Skeletal muscle tissue (tissue), 4 donors: Measurements from ENCODE around the gene CUL4A. TPM values are rescaled to one million over a fixed set of nuclear protein-coding genes. Genes with fewer than 3 reads are reported as not detected.
"Not testable (repeated sequence)": the region's sequence is repeated elsewhere in the genome, so short reads cannot be mapped to it uniquely, and the experiment has no call there.

ENCODE experiments used
- H3K27ac ChIP-seq: one replicate; pipeline ENCODE4 v1.7.0; 2013; ENCODE audit warnings: mild to moderate bottlenecking, low read depth, low read length, inconsistent platforms
- H3K27me3 ChIP-seq, 3 donors: one replicate each; pipeline ENCODE4 v1.7.0; 2013; ENCODE audit warnings: low read length in 3 of 3; ENCODE audit not compliant: control insufficient read depth in 3 of 3, insufficient read depth in 3 of 3
- H3K36me3 ChIP-seq, 3 donors: one replicate each; pipeline ENCODE4 v1.7.0; 2013; ENCODE audit warnings: low read length in 3 of 3; ENCODE audit not compliant: control insufficient read depth in 3 of 3, insufficient read depth in 3 of 3
- H3K4me1 ChIP-seq, 3 donors: one replicate each; pipeline ENCODE4 v1.7.0; 2013; ENCODE audit warnings: low read length in 3 of 3, mild to moderate bottlenecking in 3 of 3; ENCODE audit not compliant: control insufficient read depth in 3 of 3, insufficient read depth in 3 of 3
- H3K4me3 ChIP-seq, 3 donors: one replicate each; pipeline ENCODE4 v1.7.0; 2013; ENCODE audit warnings: low read length in 3 of 3
- H3K9ac ChIP-seq, 3 donors: one replicate each; pipeline ENCODE4 v1.7.0; 2013; ENCODE audit warnings: low read length in 3 of 3, mild to moderate bottlenecking in 3 of 3, moderate library complexity in 2 of 3, low read depth in 1 of 3
- H3K9me3 ChIP-seq, 3 donors: one replicate each; pipeline ENCODE4 v1.7.0; 2013; ENCODE audit warnings: low read length in 3 of 3; ENCODE audit not compliant: control insufficient read depth in 3 of 3
- total RNA-seq: library from RNA; depleted of rRNA; stranded (reverse); fragments of >200 nt; gene quantifications from one replicate; pipeline ENCODE4 v1.2.3, GENCODE V29; 2014
- donor health status: Osteomylitis.

Gene CUL4A
- total RNA-seq, 1 donor from 2014 or later, result 67.3 TPM

- no peaks in the 10 kb centered on the region for H3K9me3 ChIP-seq
- H3K4me3 ChIP-seq, result no peak overlapping the region
- H3K27me3 ChIP-seq, result no peaks in the 10 kb centered on the region
- peaks cover 60 to 84% (median 84%) of the 10 kb centered on the region in 3 donors for H3K36me3 ChIP-seq
- H3K9ac ChIP-seq, result no peak overlapping the region
- H3K4me1 ChIP-seq, result no peaks in the 10 kb centered on the region
- H3K27ac ChIP-seq, result no peak overlapping the region
Measured at GRCh38 chr13:113252516-113253095, 43.2 kb downstream of the CUL4A start.

GRCh38 chr13:113257908-113258307 lies 48.5 kb downstream of the CUL4A start:
- not testable (repeated sequence) for H3K27me3 ChIP-seq, H3K9ac ChIP-seq, H3K4me1 ChIP-seq, H3K4me3 ChIP-seq, H3K27ac ChIP-seq, H3K9me3 ChIP-seq
- H3K36me3 ChIP-seq, result peaks cover 57 to 75% (median 66%) of the 10 kb centered on the region in 3 donors

GRCh38 chr13:113258321-113259054 lies 49.1 kb downstream of the CUL4A start:
- Histone ChIP-seq H3K4me3 (no peak overlapping the region), H3K27ac (no peak overlapping the region), H3K9me3 (no peaks in the 10 kb centered on the region), H3K27me3 (no peaks in the 10 kb centered on the region), H3K4me1 (no peaks in the 10 kb centered on the region), H3K36me3 (peaks cover 56 to 73% (median 65%) of the 10 kb centered on the region in 3 donors), H3K9ac (no peak overlapping the region)

- Histone ChIP-seq H3K27me3 (no peaks in the 10 kb centered on the region), H3K36me3 (peaks cover 45 to 67% (median 52%) of the 10 kb centered on the region in 3 donors), H3K27ac (no peak overlapping the region), H3K4me1 (no peaks in the 10 kb centered on the region), H3K9me3 (no peaks in the 10 kb centered on the region), H3K9ac (no peak overlapping the region), H3K4me3 (no peak overlapping the region)
Measured at GRCh38 chr13:113260996-113261395, 51.6 kb downstream of the CUL4A start.

GRCh38 chr13:113263016-113263415 lies 53.6 kb downstream of the CUL4A start:
- not testable (repeated sequence) for H3K27me3 ChIP-seq, H3K27ac ChIP-seq, H3K4me1 ChIP-seq, H3K9me3 ChIP-seq, H3K4me3 ChIP-seq, H3K9ac ChIP-seq
- H3K36me3 ChIP-seq, result peaks cover 35 to 54% (median 39%) of the 10 kb centered on the region in 3 donors

- Histone ChIP-seq H3K9ac (no peak overlapping the region), H3K4me1 (no peaks in the 10 kb centered on the region), H3K4me3 (no peak overlapping the region), H3K36me3 (peaks cover 10 to 20% (median 15%) of the 10 kb centered on the region in 3 donors), H3K27me3 (no peaks in the 10 kb centered on the region), H3K9me3 (no peaks in the 10 kb centered on the region), H3K27ac (no peak overlapping the region)
Measured at GRCh38 chr13:113267642-113268405, 58.4 kb downstream of the CUL4A start.

GRCh38 chr13:113272031-113272430 lies 62.6 kb downstream of the CUL4A start:
- Histone ChIP-seq H3K4me1 (peaks cover 0 to 4% (median 2%) of the 10 kb centered on the region in 3 donors), H3K9ac (peak overlapping the region in 1 of 3 donors; percentile 1), H3K27me3 (no peaks in the 10 kb centered on the region), H3K4me3 (no peak overlapping the region), H3K27ac (no peak overlapping the region), H3K36me3 (no peaks in the 10 kb centered on the region), H3K9me3 (no peaks in the 10 kb centered on the region)

- Histone ChIP-seq H3K9ac (no peak overlapping the region), H3K27me3 (no peaks in the 10 kb centered on the region), H3K4me1 (peaks cover 0 to 4% (median 2%) of the 10 kb centered on the region in 3 donors), H3K36me3 (no peaks in the 10 kb centered on the region), H3K4me3 (no peak overlapping the region), H3K9me3 (no peaks in the 10 kb centered on the region), H3K27ac (no peak overlapping the region)
Measured at GRCh38 chr13:113272701-113273181, 63.3 kb downstream of the CUL4A start.

GRCh38 chr13:113273321-113273720 lies 63.9 kb downstream of the CUL4A start:
- Histone ChIP-seq H3K27me3 (no peaks in the 10 kb centered on the region), H3K4me3 (no peak overlapping the region), H3K9ac (no peak overlapping the region), H3K27ac (no peak overlapping the region), H3K4me1 (peaks cover 0 to 4% (median 2%) of the 10 kb centered on the region in 3 donors), H3K36me3 (no peaks in the 10 kb centered on the region), H3K9me3 (no peaks in the 10 kb centered on the region)
